Upper lobe of left lung (tissue), 4 donors: ENCODE results near the gene FHIT.

Source experiments
- CTCF ChIP-seq, 6 experiments: fragments of 450-650 bp in 4 of 6; fragments of 200-600 bp in 2 of 6; sonication (generic) in 2 of 6; IDR thresholded peaks; one replicate each; pipeline ENCODE4 v1.5.1; 2016 to 2019; ENCODE audit warnings: antibody characterized with exemption in 6 of 6
- EP300 ChIP-seq, 4 donors: sonication (generic); formaldehyde crosslinking; IDR thresholded peaks; one replicate each; pipeline ENCODE4 v1.5.1; 2017; ENCODE audit warnings: antibody characterized with exemption in 4 of 4, control low read depth in 2 of 4

- TF ChIP-seq CTCF (IDR thresholded peaks at IDR 0.05) = no peak
- TF ChIP-seq EP300 (IDR thresholded peaks at IDR 0.05) = no peak
These were observed 363.7 kb downstream of the FHIT start for GRCh38 chr3:60887574-60887973.
